H4 (cell line): ENCODE results near the gene CASR. TPM values are rescaled to one million over a fixed set of nuclear protein-coding genes. Genes with fewer than 3 reads are reported as not detected.

Experiments used
- DNase-seq: peaks from one replicate; pipeline ENCODE4 v3.0.0-alpha.2; 2015; ENCODE audit warnings: low spot score
- total RNA-seq: library from RNA; depleted of rRNA; stranded (reverse); fragments of >200 nt; shearing (Covaris generic); gene quantifications from 2 replicates; pipeline ENCODE4 v1.2.3, GENCODE V29; 2014; rRNA removed

CASR gene
- total RNA-seq, 1 experiment from 2014 or later, result not detected

DNA sequence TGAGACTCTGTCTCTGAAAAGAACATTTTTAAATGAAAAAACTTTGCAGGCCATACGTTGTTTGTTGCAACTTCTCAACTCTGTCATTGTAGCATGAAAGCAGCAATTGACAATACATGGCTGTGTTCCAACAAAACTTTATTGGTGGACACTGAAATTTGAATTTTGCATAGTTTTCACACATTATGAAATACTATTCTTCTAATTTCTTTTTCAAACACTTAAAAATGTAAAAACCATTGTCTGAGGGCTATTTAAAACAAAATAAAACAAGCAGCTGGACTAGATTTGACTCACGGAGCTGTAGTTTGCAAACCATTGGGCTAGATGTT lies 123.1 kb downstream of the CASR start:
- no peak for DNase-seq

GRCh38 chr3:122307094-122307687 lies 123.7 kb downstream of the CASR start:
- no peak for DNase-seq

DNA sequence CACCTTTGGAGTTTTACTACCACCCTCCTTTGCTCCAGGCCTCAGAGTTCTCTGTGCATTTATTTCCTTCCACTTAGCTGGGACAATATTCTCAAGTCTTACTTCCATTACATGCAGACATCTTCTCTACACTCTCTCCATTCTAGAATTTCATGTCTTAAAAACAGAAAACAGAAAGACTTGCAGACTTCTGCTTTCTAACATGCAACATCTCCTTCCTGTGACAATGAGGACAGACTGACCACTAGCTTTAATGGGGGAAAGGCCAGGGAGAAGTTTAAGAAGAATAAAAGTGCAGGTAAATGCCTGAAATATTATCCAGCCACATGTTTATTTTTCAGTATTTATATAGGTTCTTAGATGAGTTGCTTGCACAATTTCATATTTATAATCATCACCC lies 124.5 kb downstream of the CASR start:
- no peak for DNase-seq

GRCh38 chr3:122310361-122310760 lies 126.9 kb downstream of the CASR start:
- no peak for DNase-seq

DNA sequence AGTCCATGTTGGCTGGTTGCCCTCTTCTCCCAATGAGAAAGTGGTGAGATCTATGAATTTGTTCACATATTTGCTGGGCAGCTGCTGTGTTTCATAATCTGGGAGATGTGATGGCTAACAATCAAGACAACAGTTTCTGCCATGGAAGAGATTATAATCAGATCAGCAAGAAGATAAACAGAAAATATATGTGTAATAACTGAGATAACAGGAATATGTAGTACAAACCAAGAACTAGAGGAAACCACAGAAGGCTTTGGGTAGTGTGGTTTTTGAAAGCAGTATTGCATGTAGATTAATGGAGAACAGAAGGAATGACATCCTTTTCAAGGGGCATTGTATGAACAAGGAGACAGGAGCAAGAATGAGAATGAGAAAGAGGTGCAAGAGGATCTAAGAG lies 129.4 kb downstream of the CASR start:
- DNase-seq, result no peak

DNA sequence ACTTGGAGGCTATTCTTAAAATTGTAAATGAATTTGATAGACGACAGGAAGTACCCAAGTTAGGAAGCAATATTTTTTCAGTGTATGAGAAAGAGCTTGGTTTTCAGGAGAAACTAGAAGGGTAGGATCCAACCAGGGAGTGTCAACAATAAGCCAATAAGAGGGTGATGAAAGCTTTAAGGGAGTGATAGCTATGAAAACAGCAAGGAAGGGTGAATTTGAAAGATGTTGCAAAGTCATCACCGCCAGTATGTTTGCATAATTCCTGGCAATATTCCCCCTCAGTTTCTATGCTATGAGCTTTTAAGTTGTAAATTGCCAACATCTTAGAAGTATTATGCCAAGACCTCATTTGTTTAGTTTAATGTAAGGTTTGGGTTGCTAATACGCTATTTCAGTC lies 129.8 kb downstream of the CASR start:
- DNase-seq, result no peak

GRCh38 chr3:122314228-122314876 lies 130.9 kb downstream of the CASR start:
- DNase-seq, result no peak

DNA sequence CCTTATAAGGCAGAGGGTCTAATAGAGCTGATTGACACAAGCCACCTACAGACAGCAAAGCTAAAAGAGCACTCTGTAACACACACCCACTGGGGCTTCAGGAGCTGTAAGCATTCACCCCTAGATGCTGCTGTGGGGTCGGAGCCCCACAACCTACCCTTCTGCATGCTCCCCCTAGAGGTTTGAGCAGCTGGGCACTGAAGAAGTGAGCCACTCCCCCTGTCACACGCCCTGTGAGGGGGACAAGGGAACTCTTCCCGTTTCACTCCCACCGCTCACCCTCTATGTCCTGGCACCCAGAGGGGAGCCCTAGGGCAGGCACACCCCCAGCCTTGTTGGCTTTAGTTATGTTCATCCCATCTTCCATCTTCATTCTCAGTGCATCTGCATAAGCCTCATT lies 132.2 kb downstream of the CASR start:
- DNase-seq, result no peak

DNA sequence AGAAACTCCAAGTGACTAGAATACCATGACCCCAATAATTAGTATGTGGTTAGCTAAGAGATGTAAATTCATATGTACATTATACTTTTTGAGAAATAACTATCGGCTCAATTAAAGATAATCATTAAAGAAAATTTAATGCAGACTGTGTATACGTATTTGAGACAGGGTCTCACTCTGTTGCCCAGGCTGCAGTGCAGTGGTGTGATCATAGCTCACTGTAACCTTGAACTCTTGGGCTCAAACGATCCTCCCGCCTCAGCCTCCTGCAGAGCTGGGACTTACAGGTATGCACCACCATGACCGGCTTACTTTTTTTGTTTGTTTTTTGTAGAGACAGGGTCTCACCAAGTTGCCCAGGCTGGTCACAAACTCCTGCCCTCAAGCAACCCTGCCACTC lies 132.9 kb downstream of the CASR start:
- no peak for DNase-seq

- no peak for DNase-seq
Observed at GRCh38 chr3:122318620-122319019, 135.2 kb downstream of the CASR start.

DNA sequence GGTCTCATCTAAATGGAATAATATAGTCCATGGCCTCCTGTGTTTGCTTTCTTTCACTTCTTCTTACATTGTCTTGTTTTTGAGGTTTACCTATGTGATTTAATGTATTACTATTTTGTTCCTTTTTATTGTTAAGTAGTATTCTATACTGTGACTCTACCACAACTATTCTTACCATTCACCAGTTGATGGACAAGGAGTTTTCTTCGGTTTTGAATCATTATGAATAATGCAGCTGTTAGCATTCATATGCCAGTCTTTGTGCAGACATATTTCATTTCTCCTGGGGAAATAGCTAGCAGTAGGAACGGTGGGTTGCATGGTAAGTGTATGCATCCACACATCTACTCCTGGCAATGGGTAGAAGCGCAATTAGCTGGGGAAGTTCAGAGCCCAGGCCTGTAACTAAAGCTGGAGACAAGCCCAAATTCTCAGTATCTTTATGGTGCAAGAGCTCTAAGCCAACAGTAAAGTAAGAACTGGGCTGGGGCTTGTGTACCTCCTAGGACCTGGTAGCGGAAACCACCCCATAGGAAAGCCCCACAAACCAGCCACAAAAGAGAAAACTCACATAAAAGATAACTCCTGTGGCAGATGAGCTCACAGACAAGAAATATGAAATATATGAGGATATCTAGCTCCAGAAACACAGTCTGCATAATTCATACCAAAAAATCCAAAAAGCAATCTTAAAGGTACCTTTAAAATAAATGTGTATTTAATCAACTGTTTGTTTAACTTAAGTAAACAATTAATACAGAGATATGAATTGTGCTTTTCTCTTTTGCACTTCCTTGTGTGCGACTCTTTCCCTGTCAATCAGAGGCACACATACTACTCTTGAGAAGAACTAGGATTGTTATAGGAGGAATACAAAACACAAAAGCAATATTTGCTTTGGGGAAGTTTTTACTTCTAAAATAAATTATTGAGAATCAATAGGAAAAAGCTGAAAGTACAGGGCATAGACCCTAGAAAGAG lies 138.9 kb downstream of the CASR start:
- no peak for DNase-seq

GRCh38 chr3:122324871-122325323 lies 141.4 kb downstream of the CASR start, which contains the start of gene CSTA:
Gene CSTA, plus strand, starts transcription at chr3:122325248. Its CDS starts 45 bp downstream, at chr3:122325293.
- DNase-seq, result peak; percentile 21

- no peak for DNase-seq
Observed at GRCh38 chr3:122325769-122326168, 142.3 kb downstream of the CASR start.

- no peak for DNase-seq
Observed at GRCh38 chr3:122331886-122332285, 148.4 kb downstream of the CASR start.

- no peak for DNase-seq
Observed at GRCh38 chr3:122332551-122332950, 149.1 kb downstream of the CASR start.

Other genes with a start within 250 kb of the CASR start
- not detected in 2 replicates for gene ILDR1, start 161.4 kb upstream of the CASR start, total RNA-seq
- gene CD86, start 128.3 kb upstream of the CASR start, total RNA-seq, result 0.39 and 1.6 TPM in 2 replicates
- gene CSTA, start 141.6 kb downstream of the CASR start, total RNA-seq, result 39.5 and 62.1 TPM in 2 replicates
- gene MIX23, start 199.6 kb downstream of the CASR start, total RNA-seq, result 52.8 and 67.7 TPM in 2 replicates
- 25.7 and 34.3 TPM in 2 replicates for gene FAM162A, start 200.5 kb downstream of the CASR start, total RNA-seq
- gene WDR5B, start 232.4 kb downstream of the CASR start, total RNA-seq, result 7.9 and 10.9 TPM in 2 replicates